Right lobe of liver (tissue), 4 donors: Measurements from ENCODE around the gene RYR3.

ENCODE experiments used
- POLR2A ChIP-seq: fragments of 450-650 bp; IDR thresholded peaks from one replicate; pipeline ENCODE4 v1.6.1; 2017; ENCODE audit warnings: antibody characterized with exemption, mild to moderate bottlenecking
- TF ChIP-seq, protein P1 (sequence below), 4 donors: fragments of 200-600 bp in 3 of 4; fragments of 450-650 bp in 1 of 4; IDR thresholded peaks; one replicate each; pipeline versions ENCODE4 v1.5.1 to v1.8.0; 2016 to 2022; ENCODE audit warnings: antibody characterized with exemption in 4 of 4, mild to moderate bottlenecking in 2 of 4
- donor health status: DM: no; HTN: no; CAD: no.
- donor health status: DM: no; HTN: no; CAD: no.
- donor health status: DM: no; HTN: yes; CAD: no.

DNA sequence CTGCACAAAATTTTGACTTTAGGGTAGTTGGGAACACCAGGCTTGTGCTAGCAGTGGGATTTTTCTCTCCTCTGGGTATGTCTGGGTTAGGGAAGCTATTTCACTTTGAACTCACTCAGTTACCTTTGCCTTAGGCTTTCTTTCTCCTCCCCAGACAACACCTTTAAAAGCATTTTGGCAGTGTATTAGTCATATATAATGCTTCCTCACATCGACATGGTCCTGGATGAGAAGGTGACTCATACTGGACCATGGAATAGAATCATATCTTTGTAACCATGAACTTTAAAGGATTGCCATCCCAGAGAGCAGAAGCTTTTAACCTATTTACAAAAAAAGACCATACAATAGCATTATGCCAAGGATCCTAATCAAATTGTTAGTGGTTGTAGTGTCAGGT, 2.7 kb downstream of the RYR3 start:
- TF ChIP-seq, protein P1, sequence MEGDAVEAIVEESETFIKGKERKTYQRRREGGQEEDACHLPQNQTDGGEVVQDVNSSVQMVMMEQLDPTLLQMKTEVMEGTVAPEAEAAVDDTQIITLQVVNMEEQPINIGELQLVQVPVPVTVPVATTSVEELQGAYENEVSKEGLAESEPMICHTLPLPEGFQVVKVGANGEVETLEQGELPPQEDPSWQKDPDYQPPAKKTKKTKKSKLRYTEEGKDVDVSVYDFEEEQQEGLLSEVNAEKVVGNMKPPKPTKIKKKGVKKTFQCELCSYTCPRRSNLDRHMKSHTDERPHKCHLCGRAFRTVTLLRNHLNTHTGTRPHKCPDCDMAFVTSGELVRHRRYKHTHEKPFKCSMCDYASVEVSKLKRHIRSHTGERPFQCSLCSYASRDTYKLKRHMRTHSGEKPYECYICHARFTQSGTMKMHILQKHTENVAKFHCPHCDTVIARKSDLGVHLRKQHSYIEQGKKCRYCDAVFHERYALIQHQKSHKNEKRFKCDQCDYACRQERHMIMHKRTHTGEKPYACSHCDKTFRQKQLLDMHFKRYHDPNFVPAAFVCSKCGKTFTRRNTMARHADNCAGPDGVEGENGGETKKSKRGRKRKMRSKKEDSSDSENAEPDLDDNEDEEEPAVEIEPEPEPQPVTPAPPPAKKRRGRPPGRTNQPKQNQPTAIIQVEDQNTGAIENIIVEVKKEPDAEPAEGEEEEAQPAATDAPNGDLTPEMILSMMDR (IDR thresholded peaks at IDR 0.05), result no peak
- no peak for TF ChIP-seq POLR2A
